HL-60/S4 (cell line): ENCODE measurements around the gene PRDM2.

Source experiments
- in situ Hi-C: fragments of 300-500 bp; cut with MboI; formaldehyde crosslinking; loops from 2 replicates; pipeline ENCODE4 v1.14.3; 2022; ENCODE audit warnings: low sequenced_read_pairs

Gene PRDM2

DNA sequence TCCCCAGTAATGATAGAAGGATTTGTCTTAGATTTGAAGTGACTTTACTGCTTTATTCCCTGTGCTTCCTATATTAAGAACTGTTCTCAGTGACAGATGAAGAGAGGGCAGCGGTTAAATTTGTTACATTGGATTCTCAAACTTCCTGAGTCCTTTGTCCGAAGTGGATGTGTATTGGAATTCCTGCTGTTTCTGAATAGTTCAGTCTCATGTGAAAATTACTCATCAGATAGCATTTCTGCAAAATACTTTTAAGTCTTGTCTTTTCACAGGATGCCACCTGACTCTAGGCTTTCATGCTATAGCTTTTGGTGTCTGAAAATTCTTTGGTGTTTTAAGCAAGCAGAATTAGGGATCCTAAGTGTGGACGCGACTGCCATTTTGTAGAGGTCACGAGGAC, 83.6 kb downstream of the PRDM2 start:
- in situ Hi-C loops = no loop called here

GRCh38 chr1:13784971-13785370, 85.0 kb downstream of the PRDM2 start:
- in situ Hi-C loops = no loop called here

DNA sequence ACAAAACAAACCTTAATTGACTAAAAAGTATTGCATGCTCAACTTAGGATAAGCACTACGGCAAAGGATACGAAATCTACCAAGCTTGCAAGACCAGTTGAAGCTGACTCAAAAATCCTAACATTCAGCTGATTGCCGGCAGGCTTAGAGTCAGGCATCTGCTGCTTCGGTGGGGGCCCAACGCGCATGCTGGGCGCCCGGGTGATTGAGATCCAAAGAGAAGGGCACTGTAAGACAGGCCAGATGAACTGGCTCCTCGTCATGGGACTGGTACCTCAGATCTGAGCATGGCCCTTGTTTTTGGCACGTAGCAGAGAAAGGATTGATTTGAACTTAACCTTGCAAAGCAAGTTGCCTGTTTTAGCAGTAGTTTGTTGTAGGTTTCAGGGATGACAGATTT, 86.6 kb downstream of the PRDM2 start:
- in situ Hi-C loops = no loop called here

- in situ Hi-C loops = no loop called here
Observed at GRCh38 chr1:13788795-13789194, 88.8 kb downstream of the PRDM2 start.

DNA sequence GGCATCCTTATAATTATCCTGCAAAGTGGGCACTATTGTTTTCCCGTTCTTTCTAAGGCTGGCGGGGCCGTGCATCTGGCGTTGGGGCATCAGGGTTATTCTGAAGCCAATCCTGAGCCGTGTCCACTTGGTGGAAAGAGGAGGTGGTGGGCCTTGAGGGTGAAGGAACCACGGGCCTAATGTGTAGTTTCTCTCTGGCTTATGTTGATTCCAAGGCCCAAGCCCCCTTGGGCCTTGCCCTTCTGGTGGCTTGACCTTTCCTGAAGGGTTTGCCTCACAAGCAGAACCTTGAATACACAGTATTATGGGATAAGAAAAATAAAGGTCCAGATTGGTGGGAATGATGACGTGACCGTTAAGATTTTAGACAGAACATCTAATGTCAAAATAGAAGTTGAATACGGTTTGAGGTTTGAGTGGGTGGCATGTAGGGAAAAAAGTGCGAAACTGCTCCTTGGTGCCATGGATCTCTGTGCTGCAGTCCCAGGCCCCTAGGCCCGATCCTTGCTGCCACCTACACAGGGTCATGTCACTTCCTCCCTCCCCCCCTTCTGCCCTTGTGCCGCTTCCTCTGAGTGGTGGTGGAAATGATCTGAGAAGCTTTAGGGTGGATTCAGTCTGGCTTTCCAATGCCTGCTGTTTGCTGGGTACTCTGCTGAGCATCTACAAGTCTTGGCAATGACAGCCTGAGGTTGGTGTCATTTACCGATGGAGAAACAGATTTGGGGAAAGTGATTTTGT, 90.5 kb downstream of the PRDM2 start:
- in situ Hi-C loops = no loop called here

DNA sequence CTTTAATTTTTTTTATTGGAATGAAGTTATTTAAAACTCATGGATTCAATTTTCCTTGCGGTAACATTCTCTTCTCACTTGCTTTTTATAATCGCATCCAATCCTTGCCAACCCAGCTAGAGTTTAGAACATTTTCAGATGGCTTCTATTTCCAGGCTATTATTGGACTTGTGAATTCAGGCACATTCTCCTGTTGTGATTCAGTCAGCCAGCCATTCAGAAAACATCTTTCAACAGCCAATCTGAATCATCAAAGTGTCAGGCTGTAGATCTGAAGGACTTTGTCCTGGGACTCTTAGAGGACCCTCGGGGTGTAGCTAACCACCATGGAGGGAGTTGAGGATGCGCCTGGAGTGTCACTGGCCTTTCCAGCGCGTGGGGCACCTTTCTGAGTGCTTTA, 92.4 kb downstream of the PRDM2 start:
- in situ Hi-C loops = no loop called here

GRCh38 chr1:13793088-13793730, 93.2 kb downstream of the PRDM2 start:
- in situ Hi-C loops = no loop called here

DNA sequence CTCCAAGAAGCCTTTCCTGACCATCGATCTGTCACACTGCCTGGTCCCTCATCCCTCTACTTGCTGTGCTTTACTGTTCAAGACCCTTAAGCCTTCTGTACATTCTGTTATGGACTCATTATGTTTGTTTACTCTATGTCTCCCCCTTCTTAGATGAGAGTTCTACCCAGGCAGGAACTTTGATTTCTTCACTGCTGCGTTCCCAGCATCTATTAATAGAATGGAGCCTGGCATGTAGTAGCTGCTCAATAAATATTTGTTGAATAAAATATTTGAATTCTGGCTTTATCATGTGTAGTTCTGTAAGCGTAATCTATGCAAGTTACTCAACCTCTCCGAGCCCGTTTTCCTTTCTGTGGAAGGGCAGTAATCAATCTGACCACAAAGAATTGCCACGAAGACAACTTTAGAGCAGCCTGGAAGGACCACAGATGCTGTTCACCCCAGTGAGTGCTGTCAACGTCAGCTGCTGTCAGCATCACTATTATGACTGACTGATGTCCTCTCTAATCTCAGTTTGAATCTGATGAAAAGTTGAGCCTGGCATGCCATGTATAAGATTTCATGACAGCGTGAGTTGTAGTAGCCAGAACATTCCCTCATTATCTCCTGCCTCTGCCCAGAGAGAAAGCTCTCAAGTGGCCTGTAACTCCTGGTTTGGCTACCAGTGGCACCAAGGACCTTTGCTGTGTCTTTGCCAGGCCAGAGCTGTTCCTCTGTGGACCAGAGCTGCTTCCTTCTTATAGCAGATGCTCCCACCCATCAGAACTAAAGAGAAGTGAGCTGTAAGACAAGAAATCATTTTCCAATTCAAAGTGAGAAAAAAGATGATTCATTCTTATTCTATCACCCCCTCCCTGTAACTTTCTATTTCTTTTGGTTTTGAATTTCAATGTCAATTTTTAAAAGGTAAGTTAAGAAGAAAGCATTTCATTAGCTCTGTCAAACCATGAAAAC, 94.5 kb downstream of the PRDM2 start:
- in situ Hi-C loops = no loop called here

GRCh38 chr1:13797397-13797796, 97.4 kb downstream of the PRDM2 start:
- in situ Hi-C loops = no loop called here

DNA sequence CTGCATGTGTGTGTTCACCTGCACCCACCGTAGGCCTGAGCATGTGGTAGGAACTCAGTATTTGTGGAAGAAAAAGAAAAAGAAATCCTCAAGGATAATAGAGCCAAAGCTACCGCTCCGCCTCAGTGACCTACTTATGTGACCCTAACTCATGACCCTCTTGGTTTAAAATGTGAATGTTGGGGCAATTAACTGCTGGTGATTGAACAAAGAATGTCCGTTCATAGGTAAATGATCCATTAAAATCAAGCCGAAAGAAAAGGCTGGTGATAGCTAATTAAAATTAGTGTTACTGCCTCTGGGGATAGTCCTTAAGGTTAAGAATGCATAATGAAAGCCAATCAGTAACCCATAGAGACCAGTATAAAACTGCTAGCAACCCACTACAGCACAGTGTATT, 98.1 kb downstream of the PRDM2 start:
- in situ Hi-C loops = no loop called here

GRCh38 chr1:13799502-13800283, 99.7 kb downstream of the PRDM2 start:
- in situ Hi-C loops = no loop called here

DNA sequence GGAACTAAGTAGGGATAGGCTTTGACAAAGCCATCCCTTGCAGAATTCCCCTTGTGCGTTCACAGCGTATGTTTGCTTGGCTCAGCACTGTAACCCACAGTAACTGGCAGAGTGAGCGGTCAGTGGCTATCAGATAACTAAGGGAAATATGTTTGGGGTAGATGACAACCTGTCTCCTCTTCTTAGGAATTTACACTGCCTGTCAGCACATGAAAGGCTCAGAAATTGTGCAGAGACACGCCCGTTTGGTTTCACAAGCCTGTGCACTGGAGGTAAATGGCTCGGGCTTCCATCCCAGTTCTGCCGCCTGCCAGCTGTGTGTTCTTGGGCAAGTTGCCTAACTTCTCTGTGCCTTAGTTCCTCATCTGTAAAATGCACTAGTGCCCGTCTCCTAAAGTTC, 101.2 kb downstream of the PRDM2 start:
- in situ Hi-C loops = no loop called here

DNA sequence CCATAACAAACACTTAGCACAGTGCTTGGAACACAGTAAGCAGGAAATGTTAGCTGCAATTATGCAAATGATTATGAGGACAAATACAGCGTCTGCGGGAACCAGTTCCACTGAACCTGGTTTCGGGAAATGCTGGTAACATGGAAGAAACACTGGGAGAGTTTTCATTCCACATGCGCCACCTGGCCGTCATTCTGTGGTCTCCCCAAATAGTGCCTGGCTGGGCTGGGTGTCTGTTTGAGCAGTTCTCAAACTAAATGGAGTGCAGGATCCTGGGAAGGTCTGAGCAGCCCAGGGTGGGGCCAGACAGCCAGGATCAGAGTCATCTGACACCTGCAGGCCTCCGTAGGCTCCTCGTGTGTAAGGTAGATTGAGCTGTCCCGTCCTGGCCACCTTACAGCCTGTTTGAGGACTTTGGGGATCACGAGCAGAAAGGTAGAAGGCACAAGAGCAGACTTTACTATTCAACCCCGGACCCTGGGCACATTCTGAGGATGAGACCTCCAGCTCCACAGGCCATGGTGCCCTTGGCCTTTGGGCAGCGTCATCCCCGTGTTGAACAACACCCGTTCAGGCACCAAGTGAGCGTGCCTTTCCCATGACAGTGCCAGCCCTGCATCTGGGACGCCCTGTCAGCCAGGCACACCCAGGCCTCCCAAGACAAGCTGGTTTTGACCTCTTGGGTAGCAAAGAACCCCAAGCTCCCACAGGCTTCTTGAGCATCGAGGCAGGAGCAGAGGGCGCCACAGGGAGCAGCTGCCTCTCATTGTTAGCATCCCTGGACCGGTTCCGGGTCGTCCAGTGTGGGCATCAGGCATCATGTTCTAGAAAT, 101.9 kb downstream of the PRDM2 start:
- in situ Hi-C loops = no loop called here

DNA sequence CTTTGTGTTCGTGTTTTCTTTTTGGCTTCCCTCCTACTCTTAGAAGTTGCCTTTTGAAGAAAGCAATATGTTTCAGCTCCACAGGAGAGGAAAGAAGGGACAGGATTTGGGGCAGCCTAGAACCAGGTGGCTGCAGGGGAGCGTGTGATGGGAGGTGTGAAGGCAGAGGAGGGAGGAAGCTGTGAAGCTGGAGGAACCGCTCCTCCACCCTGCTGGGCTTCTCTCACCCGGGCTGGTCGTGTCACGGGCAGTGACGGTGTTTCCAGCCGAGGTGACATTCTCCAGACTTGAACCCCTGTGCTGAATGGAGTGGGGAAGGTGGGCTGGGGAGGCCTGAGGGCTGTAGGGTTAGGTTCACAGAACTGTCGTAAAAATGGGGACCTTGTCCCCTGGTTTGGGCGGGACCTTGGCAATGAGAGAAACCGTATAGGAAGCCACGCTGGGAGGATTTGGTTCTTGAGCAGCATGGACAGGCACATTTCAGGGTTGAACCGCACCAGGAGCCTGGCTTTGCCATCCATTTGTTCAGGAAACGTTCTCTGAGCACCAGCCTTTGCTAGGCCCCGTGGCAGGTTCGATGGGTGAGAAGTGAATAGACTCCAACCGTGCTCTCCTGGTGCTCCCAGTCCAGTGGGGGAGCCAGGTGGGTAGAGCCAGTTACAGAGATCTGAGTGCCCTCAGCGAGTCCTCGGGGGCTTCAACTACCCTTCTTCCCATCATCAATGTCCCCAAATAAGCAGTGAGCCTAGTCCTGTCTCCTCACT, 103.0 kb downstream of the PRDM2 start:
- in situ Hi-C loops = no loop called here

DNA sequence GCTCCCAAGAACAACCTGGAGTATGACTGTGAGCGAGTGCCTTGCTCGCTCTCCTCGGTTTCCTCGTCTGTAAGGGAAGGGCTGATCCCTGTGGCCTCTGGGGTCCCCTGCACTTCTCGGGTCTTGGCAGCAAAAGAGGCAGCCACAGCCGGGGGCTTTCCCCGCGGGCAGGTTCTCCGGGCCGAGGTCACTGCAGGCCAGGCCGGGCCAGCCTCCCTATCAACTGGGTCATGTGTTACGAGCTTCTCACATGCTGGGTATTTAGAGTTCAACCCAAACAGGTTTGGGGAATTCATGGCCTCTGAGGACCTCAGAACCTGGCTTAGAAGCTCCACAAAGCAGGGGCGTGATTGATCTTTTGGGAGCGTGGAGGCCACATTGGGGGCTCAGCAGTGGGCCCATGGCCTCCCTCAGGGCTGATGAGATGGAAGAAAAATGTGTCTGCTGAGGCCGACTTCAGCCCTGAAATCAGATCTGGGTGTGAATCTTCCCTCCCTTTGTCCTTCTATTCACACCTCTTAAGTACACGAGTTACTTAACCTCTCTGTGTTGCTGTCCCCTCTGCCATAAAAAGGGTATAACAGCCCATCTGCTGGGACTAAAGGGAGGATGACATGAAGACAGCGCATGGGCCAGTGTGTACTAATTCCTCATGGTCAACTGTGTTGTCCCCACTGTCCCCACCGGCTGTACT, 103.7 kb downstream of the PRDM2 start:
- in situ Hi-C loops = no loop called here

DNA sequence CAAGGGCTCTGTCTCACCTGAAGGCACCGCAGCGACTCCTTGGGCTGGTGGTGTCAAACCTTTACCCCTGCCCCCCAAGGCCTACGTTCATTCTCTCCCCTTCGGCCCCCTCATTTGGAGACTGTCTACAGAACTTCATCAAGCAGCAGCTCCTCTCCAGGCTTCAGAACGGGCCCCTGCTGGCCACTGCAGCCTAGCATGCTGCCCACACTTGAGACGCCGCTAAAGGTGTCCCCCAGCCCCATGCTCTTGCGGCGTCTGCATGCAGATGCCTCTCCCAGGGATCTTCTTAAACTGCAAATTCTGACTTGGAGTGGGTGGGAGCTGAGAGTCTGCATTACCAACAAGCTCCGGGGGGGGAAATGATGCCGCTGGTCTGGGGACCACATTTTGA, 104.2 kb downstream of the PRDM2 start:
- in situ Hi-C loops = no loop called here

GRCh38 chr1:13805431-13805830, 105.4 kb downstream of the PRDM2 start:
- in situ Hi-C loops = no loop called here

- in situ Hi-C loops = no loop called here
Observed at GRCh38 chr1:13806108-13806507, 106.1 kb downstream of the PRDM2 start.

GRCh38 chr1:13807209-13807608, 107.2 kb downstream of the PRDM2 start:
- in situ Hi-C loops = no loop called here
